ENCODE measurements around the gene UBALD2. TPM values are rescaled to one million over a fixed set of nuclear protein-coding genes. Genes with fewer than 3 reads are reported as not detected.

The UBALD2 gene
- polyA plus RNA-seq, 1 of the 3 experiments (the other 2 are of a cell fraction): 27.0 TPM

DNA sequence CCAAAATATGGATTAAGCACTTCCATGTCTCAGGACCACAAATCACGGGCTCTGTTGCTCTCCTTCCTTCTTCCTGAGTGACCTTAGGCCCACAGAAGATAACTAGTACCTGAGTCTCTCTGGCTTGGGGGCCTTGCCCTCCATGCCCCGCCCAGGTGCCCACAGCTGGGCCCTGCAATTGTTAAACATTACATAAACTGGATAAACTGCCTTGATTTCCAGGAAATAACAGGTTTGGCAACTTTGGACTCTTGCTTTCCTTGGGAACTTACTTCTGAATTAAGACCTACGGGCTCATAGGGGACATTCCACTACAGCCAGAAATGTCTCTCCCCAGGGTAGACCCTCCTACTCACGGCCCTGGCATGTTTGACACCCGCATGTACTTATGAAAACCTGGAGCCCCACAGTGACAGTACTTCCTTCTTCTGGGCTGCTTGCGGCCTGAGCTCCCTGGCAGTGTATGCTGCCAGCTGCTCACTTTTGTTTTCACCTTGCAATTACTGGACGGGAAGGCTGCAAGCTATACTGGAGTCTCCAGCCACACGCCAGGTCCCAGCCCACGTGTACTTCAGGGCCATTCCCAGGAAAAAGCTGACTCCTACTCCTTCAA, 2.3 kb upstream of the UBALD2 start (continued):
- TF ChIP-seq, protein P1, sequence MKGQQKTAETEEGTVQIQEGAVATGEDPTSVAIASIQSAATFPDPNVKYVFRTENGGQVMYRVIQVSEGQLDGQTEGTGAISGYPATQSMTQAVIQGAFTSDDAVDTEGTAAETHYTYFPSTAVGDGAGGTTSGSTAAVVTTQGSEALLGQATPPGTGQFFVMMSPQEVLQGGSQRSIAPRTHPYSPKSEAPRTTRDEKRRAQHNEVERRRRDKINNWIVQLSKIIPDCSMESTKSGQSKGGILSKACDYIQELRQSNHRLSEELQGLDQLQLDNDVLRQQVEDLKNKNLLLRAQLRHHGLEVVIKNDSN (IDR thresholded peaks at IDR 0.05; ENCODE audit: borderline replicate concordance, low read depth): no peak
- TF ChIP-seq MXI1 (IDR thresholded peaks at IDR 0.05; ENCODE audit: low read depth, low read length) (no peak), FOSL2 (IDR thresholded peaks at IDR 0.05; ENCODE audit: borderline replicate concordance, low read depth) (no peak)

DNA sequence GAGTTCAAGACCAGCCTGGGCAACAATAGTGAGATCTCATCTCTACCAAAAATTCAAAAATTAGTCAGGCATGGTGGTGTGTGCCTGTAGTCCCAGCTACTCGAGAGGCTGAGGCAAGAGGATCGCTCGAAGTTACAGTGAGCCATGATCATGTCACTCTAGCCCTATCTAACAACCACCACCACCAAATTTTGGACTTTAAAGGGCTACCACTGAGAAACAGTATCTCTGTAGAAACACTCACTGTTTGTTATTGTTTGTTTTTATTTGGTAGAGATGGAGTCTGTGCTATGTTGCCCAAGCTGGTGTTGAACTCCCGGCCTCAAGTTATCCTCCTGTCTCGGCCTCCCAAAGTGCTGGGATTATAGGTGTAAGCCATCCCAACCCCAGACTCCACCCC, 1.3 kb upstream of the UBALD2 start:
- Histone ChIP-seq H3K36me3 (replicated peaks in 1 of 2; ENCODE audit: control insufficient read depth in 1 of 2, insufficient read depth in 2 of 2, low read length in 1 of 2) (peaks cover 2 to 8% of the 10 kb centered on the region in 2 experiments), H4K20me1 (ENCODE audit: insufficient read depth) (peaks cover under 1% of the 10 kb centered on the region; the same call in 1 of the 2 replicates), H3F3A (replicated peaks; ENCODE audit: insufficient read depth) (peaks cover 21% of the 10 kb centered on the region), H3K4me1 (ENCODE audit: control insufficient read depth in 1 of 2, insufficient read depth in 2 of 2, low read depth in 1 of 2, low read length in 1 of 2) (peaks cover 15 to 18% of the 10 kb centered on the region in 2 experiments; a peak in 3 of 4 replicates), H3K9me3 (no peaks in the 10 kb centered on the region), H3K27me3 (ENCODE audit: insufficient read depth) (no peaks in the 10 kb centered on the region), H3K4me2 (peak overlapping the region; percentile 75), H3K9me2 (no peaks in the 10 kb centered on the region), H3K9ac (peak overlapping the region; percentile 69), H2AFZ (ENCODE audit: low read depth) (peak overlapping the region; percentile 96), H3K27ac (ENCODE audit: low read depth in 2 of 2, low read length in 1 of 2) (peak overlapping the region; percentile 77 to 95; a peak in 3 of 4 replicates), H3K4me3 (ENCODE audit: low read depth in 2 of 2, low read length in 1 of 2) (peak overlapping the region in 1 of 2 experiments; percentile 56; a peak in 1 of 4 replicates), H3K79me2 (ENCODE audit: insufficient read depth) (peaks cover 34% of the 10 kb centered on the region)
- POLR2A ChIA-PET: no interaction called here
- CTCF ChIA-PET: interaction anchor here (1.1 to 8.1 kb wide), 11 partner anchors 9 to 408 kb away, joined by 3 to 86 read pairs (median 5); partner anchors contain the start of gene WBP2
- DNase-seq: no peak
- TF ChIP-seq, protein P2, sequence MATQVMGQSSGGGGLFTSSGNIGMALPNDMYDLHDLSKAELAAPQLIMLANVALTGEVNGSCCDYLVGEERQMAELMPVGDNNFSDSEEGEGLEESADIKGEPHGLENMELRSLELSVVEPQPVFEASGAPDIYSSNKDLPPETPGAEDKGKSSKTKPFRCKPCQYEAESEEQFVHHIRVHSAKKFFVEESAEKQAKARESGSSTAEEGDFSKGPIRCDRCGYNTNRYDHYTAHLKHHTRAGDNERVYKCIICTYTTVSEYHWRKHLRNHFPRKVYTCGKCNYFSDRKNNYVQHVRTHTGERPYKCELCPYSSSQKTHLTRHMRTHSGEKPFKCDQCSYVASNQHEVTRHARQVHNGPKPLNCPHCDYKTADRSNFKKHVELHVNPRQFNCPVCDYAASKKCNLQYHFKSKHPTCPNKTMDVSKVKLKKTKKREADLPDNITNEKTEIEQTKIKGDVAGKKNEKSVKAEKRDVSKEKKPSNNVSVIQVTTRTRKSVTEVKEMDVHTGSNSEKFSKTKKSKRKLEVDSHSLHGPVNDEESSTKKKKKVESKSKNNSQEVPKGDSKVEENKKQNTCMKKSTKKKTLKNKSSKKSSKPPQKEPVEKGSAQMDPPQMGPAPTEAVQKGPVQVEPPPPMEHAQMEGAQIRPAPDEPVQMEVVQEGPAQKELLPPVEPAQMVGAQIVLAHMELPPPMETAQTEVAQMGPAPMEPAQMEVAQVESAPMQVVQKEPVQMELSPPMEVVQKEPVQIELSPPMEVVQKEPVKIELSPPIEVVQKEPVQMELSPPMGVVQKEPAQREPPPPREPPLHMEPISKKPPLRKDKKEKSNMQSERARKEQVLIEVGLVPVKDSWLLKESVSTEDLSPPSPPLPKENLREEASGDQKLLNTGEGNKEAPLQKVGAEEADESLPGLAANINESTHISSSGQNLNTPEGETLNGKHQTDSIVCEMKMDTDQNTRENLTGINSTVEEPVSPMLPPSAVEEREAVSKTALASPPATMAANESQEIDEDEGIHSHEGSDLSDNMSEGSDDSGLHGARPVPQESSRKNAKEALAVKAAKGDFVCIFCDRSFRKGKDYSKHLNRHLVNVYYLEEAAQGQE (IDR thresholded peaks at IDR 0.05; ENCODE audit: low read depth, low read length): no peak
- no peak for TF ChIP-seq TAF1 (IDR thresholded peaks at IDR 0.05; ENCODE audit: borderline replicate concordance, low read depth, low read length)
- no peak for TF ChIP-seq RFX5 (IDR thresholded peaks at IDR 0.05; ENCODE audit: low read length)
- TF ChIP-seq RXRA (IDR thresholded peaks at IDR 0.05; ENCODE audit: borderline replicate concordance, low read depth): no peak
- no peak for TF ChIP-seq EZH2phosphoT487 (IDR thresholded peaks at IDR 0.05; ENCODE audit: borderline replicate concordance, low read depth)
- TF ChIP-seq MEF2A (IDR thresholded peaks at IDR 0.05; ENCODE audit: borderline replicate concordance, low read depth): no peak
- TF ChIP-seq MXI1 (IDR thresholded peaks at IDR 0.05; ENCODE audit: low read depth, low read length): no peak
- 92% methylated on average over 5 of the region's 5 CpGs for WGBS (ENCODE audit: low lambda C conversion rate)
